Astrocyte (in vitro differentiated cells and primary cell): ENCODE results near the gene CMSS1.

Experiments
- CTCF ChIP-seq: IDR thresholded peaks from 2 replicates; pipeline ENCODE4 v1.5.1; 2011; ENCODE audit warnings: low read depth, mild to moderate bottlenecking, inconsistent platforms, low read length, moderate library complexity; ENCODE audit not compliant: insufficient read depth
- EZH2 ChIP-seq: IDR thresholded peaks from 2 replicates; pipeline ENCODE4 v1.6.1; 2012; ENCODE audit warnings: mild to moderate bottlenecking, low read length, inconsistent platforms; ENCODE audit not compliant: insufficient read depth

- TF ChIP-seq CTCF: no peak
- TF ChIP-seq EZH2: no peak
Observed at GRCh38 chr3:99970198-99970597, 152.5 kb downstream of the CMSS1 start.
